SK-N-SH (cell line): ENCODE results near the gene PFKP. TPM values are rescaled to one million over a fixed set of nuclear protein-coding genes. Genes with fewer than 3 reads are reported as not detected.

Experiments used
- CTCF ChIA-PET: fragments of 300-600, 350-600 bp; formaldehyde crosslinking; extraction: SDS; loops from one replicate; lab custom pipeline; 2021; lab: Yijun Ruan, JAX
- POLR2A ChIA-PET: fragments of 350-600 bp; sonication (Branson Sonifier 250); formaldehyde crosslinking; extraction: SDS; loops from one replicate; lab custom pipeline; 2020; ENCODE audit warnings: antibody characterized with exemption, inconsistent platforms; lab: Yijun Ruan, JAX
- DNase-seq: peaks from one replicate; pipeline ENCODE4 v3.0.0; 2012
- H2AFZ ChIP-seq: fragments of 200-600 bp; sonication (generic); 2 replicates; pipeline ENCODE4 v1.8.1; 2016; ENCODE audit warnings: antibody characterized with exemption, mild to moderate bottlenecking, low read depth
- H3F3A ChIP-seq: fragments of 200-600 bp; sonication (generic); replicated peaks from 2 replicates; pipeline ENCODE3; 2016; ENCODE audit warnings: antibody characterized with exemption, mild to moderate bottlenecking; ENCODE audit not compliant: insufficient read depth
- H3K27ac ChIP-seq, 2 experiments: fragments of 200-500 bp in 1 of 2; fragments of 200-600 bp in 1 of 2; sonication (Bioruptor generic) in 1 of 2; sonication (generic), shearing (Covaris generic) in 1 of 2; 2 replicates each; pipeline versions ENCODE4 v1.5.1 to v1.6.1; 2014 to 2016; ENCODE audit warnings: low read depth in 2 of 2, inconsistent platforms in 1 of 2, low read length in 1 of 2, mild to moderate bottlenecking in 1 of 2, mixed read lengths in 1 of 2
- H3K27me3 ChIP-seq: fragments of 200-600 bp; sonication (generic), shearing (Covaris generic); 2 replicates; pipeline ENCODE4 v1.6.1; 2016; ENCODE audit warnings: mixed run types; ENCODE audit not compliant: insufficient read depth
- H3K36me3 ChIP-seq, 2 experiments: fragments of 200-500 bp in 1 of 2; fragments of 200-600 bp in 1 of 2; sonication (Bioruptor generic) in 1 of 2; sonication (generic) in 1 of 2; replicated peaks in 1 of 2; 2 replicates each; pipeline versions ENCODE3 to v1.5.1; 2014 to 2016; ENCODE audit warnings: low read length in 1 of 2, mild to moderate bottlenecking in 1 of 2; ENCODE audit not compliant: insufficient read depth in 2 of 2, control insufficient read depth in 1 of 2
- H3K4me1 ChIP-seq, 2 experiments: fragments of 200-500 bp in 1 of 2; fragments of 200-600 bp in 1 of 2; sonication (Bioruptor generic) in 1 of 2; sonication (generic), shearing (Covaris generic) in 1 of 2; 2 replicates each; pipeline versions ENCODE4 v1.5.1 to v1.6.1; 2014 to 2016; ENCODE audit warnings: low read depth in 1 of 2, low read length in 1 of 2, mixed run types in 1 of 2; ENCODE audit not compliant: insufficient read depth in 2 of 2, control insufficient read depth in 1 of 2
- H3K4me2 ChIP-seq: fragments of 200-600 bp; sonication (generic), shearing (Covaris generic); 2 replicates; pipeline ENCODE4 v1.6.1; 2017; ENCODE audit warnings: mixed run types
- H3K4me3 ChIP-seq, 2 experiments: fragments of 200-500 bp in 1 of 2; fragments of 200-600 bp in 1 of 2; sonication (Bioruptor generic) in 1 of 2; sonication (generic), shearing (Covaris generic) in 1 of 2; 2 replicates each; pipeline versions ENCODE4 v1.5.1 to v1.8.1; 2014 to 2016; ENCODE audit warnings: low read depth in 2 of 2, inconsistent platforms in 1 of 2, low read length in 1 of 2, mild to moderate bottlenecking in 1 of 2, mixed read lengths in 1 of 2, moderate library complexity in 1 of 2
- H3K79me2 ChIP-seq: fragments of 200-600 bp; sonication (generic); 2 replicates; pipeline ENCODE4 v1.8.1; 2017; ENCODE audit warnings: mild to moderate bottlenecking; ENCODE audit not compliant: insufficient read depth
- H3K9ac ChIP-seq: fragments of 200-600 bp; sonication (generic); 2 replicates; pipeline ENCODE4 v1.6.1; 2017; ENCODE audit warnings: mixed run types
- H3K9me2 ChIP-seq: fragments of 200-600 bp; sonication (generic); 2 replicates; pipeline ENCODE4 v1.6.1; 2017; ENCODE audit warnings: mixed run types
- H3K9me3 ChIP-seq: fragments of 200-600 bp; sonication (generic); 2 replicates; pipeline ENCODE4 v1.6.1; 2017; ENCODE audit warnings: mixed run types, mild to moderate bottlenecking, moderate library complexity
- H4K20me1 ChIP-seq: fragments of 200-600 bp; sonication (generic); 2 replicates; pipeline ENCODE4 v1.6.1; 2017; ENCODE audit warnings: mild to moderate bottlenecking, mixed run types; ENCODE audit not compliant: insufficient read depth
- CHD2 ChIP-seq: fragments of 150-350 bp; IDR thresholded peaks from 2 replicates; pipeline ENCODE4 v1.6.1; 2018; ENCODE audit warnings: low read length; ENCODE audit not compliant: partially characterized antibody
- EZH2phosphoT487 ChIP-seq: fragments of 200-600 bp; sonication (generic); IDR thresholded peaks from 2 replicates; pipeline ENCODE4 v1.6.1; 2017; ENCODE audit warnings: low read depth, mixed run types, mild to moderate bottlenecking, antibody characterized with exemption, moderate library complexity, borderline replicate concordance
- GATA2 ChIP-seq: sonication (generic); formaldehyde crosslinking; IDR thresholded peaks from 2 replicates; pipeline ENCODE4 v1.5.0; 2020; ENCODE audit warnings: mild to moderate bottlenecking, missing genetic modification reagents
- JUND ChIP-seq: IDR thresholded peaks from 2 replicates; pipeline ENCODE4 v1.4.0; 2012
- MXI1 ChIP-seq: IDR thresholded peaks from 2 replicates; pipeline ENCODE4 v1.6.1; 2012; ENCODE audit warnings: mild to moderate bottlenecking, low read depth, low read length, improper control_type of control experiment
- POLR2AphosphoS5 ChIP-seq: IDR thresholded peaks from 2 replicates; pipeline ENCODE4 v1.6.1; 2012; ENCODE audit warnings: low read depth, low read length
- RAD21 ChIP-seq: IDR thresholded peaks from 2 replicates; pipeline ENCODE4 v1.6.1; 2012; ENCODE audit warnings: mild to moderate bottlenecking, low read length
- RCOR1 ChIP-seq: fragments of 150-350 bp; IDR thresholded peaks from 2 replicates; pipeline ENCODE4 v1.6.1; 2017; ENCODE audit warnings: antibody characterized with exemption, low read length
- RFX5 ChIP-seq: IDR thresholded peaks from 2 replicates; pipeline ENCODE4 v1.6.1; 2012; ENCODE audit warnings: mild to moderate bottlenecking, improper control_type of control experiment, low read length
- SMC3 ChIP-seq: IDR thresholded peaks from 2 replicates; pipeline ENCODE4 v1.6.1; 2012; ENCODE audit warnings: low read depth, low read length, improper control_type of control experiment
- TAF1 ChIP-seq: IDR thresholded peaks from 2 replicates; pipeline ENCODE4 v1.6.1; 2012; ENCODE audit warnings: low read depth, mild to moderate bottlenecking, low read length, moderate library complexity, borderline replicate concordance
- YY1 ChIP-seq: IDR thresholded peaks from 2 replicates; pipeline ENCODE4 v1.4.0; 2012; ENCODE audit warnings: low read depth, mild to moderate bottlenecking
- WGBS: methylation state at CpG from one replicate; pipeline ENCODE4 v1.1.6; 2017; ENCODE audit warnings: low lambda C conversion rate; 5-methylcytosine and 5-hydroxymethylcytosine counted together
- polyA plus RNA-seq, 3 experiments: library from polyadenylated mRNA; depleted of rRNA; stranded (reverse); fragments of >200 nt; gene quantifications; 2 replicates each; pipeline ENCODE4 v1.2.3, GENCODE V29; 2012
- TF ChIP-seq, protein P1 (sequence below): fragments of 150-350 bp; IDR thresholded peaks from 2 replicates; pipeline ENCODE4 v1.6.1; 2016; ENCODE audit warnings: mild to moderate bottlenecking, low read depth, low read length
- TF ChIP-seq, protein P2 (sequence below): fragments of 200-600 bp; sonication (generic); IDR thresholded peaks from 2 replicates; pipeline ENCODE4 v1.6.1; 2017; ENCODE audit warnings: antibody characterized with exemption, mild to moderate bottlenecking, moderate library complexity
- TF ChIP-seq, protein P3 (sequence below): fragments of 150-350 bp; IDR thresholded peaks from 2 replicates; pipeline ENCODE4 v1.6.1; 2017; ENCODE audit warnings: antibody characterized with exemption, low read length, low read depth, borderline replicate concordance
- TF ChIP-seq, protein P4 (sequence below): IDR thresholded peaks from 2 replicates; pipeline ENCODE4 v1.4.0; 2012; ENCODE audit warnings: low read depth
- TF ChIP-seq, protein P5 (sequence below): IDR thresholded peaks from 2 replicates; pipeline ENCODE4; 2012

Gene PFKP
- polyA plus RNA-seq, 1 of the 3 experiments (the other 2 are of a cell fraction): 175 TPM

DNA sequence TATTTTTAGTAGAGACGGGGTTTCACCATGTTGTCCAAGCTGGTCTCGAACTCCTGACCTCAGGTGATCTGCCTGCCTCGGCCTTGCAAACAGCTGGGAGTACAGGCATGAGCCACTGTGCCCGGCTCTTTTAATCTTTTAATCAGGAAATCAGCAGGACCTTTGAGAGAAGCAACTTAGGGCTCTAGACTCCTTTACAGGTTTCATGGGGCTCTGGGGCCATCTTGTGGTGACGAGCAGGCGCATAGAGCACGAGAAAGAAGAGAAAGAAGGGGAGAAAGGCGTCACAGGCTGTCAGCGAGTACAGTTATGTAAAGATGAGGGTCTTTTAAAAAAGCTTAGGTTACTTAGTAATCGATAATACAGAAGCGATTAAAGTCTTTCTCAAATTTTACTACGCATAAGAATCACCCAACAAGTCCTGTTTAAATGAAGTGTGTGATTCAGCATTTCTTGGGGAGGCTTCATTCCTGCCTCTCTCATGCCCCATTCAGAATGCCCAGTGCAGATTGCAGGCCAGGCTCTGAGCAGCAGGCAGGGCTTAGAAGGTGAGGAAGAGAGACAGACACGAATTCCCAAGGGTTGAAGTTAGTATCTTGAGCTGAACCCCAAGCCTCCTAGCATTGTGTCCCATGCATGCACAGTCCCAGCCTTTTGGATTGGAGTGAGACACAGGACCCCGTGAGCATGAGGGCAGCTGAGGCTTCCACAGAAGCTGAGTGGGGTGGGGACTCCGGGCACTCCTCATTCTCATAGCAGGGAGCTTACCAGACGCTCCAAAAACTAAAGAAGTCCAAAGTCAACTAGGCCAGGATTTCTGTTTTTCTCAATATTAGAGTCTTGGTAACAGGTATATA, 23.6 kb upstream of the PFKP start:
- no peaks in the 10 kb centered on the region for H3K9me2 ChIP-seq
- peaks cover 41% of the 10 kb centered on the region for H3F3A ChIP-seq
- peak; percentile 23; the same call in 1 of the 2 replicates for TF ChIP-seq RCOR1
- TF ChIP-seq, protein P1, sequence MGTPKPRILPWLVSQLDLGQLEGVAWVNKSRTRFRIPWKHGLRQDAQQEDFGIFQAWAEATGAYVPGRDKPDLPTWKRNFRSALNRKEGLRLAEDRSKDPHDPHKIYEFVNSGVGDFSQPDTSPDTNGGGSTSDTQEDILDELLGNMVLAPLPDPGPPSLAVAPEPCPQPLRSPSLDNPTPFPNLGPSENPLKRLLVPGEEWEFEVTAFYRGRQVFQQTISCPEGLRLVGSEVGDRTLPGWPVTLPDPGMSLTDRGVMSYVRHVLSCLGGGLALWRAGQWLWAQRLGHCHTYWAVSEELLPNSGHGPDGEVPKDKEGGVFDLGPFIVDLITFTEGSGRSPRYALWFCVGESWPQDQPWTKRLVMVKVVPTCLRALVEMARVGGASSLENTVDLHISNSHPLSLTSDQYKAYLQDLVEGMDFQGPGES: no peak
- TF ChIP-seq POLR2AphosphoS5: no peak
- peak; percentile 88 for TF ChIP-seq GATA2 (CRISPR knock-in tag)
- TF ChIP-seq TAF1: no peak
- peak; percentile 90 for TF ChIP-seq SMC3
- TF ChIP-seq EZH2phosphoT487: no peak
- TF ChIP-seq, protein P2, sequence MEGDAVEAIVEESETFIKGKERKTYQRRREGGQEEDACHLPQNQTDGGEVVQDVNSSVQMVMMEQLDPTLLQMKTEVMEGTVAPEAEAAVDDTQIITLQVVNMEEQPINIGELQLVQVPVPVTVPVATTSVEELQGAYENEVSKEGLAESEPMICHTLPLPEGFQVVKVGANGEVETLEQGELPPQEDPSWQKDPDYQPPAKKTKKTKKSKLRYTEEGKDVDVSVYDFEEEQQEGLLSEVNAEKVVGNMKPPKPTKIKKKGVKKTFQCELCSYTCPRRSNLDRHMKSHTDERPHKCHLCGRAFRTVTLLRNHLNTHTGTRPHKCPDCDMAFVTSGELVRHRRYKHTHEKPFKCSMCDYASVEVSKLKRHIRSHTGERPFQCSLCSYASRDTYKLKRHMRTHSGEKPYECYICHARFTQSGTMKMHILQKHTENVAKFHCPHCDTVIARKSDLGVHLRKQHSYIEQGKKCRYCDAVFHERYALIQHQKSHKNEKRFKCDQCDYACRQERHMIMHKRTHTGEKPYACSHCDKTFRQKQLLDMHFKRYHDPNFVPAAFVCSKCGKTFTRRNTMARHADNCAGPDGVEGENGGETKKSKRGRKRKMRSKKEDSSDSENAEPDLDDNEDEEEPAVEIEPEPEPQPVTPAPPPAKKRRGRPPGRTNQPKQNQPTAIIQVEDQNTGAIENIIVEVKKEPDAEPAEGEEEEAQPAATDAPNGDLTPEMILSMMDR: peak; percentile 97
- TF ChIP-seq, protein P3, sequence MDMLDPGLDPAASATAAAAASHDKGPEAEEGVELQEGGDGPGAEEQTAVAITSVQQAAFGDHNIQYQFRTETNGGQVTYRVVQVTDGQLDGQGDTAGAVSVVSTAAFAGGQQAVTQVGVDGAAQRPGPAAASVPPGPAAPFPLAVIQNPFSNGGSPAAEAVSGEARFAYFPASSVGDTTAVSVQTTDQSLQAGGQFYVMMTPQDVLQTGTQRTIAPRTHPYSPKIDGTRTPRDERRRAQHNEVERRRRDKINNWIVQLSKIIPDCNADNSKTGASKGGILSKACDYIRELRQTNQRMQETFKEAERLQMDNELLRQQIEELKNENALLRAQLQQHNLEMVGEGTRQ: no peak
- TF ChIP-seq JUND: no peak
- TF ChIP-seq, protein P4, sequence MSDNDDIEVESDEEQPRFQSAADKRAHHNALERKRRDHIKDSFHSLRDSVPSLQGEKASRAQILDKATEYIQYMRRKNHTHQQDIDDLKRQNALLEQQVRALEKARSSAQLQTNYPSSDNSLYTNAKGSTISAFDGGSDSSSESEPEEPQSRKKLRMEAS: no peak
- no peak for TF ChIP-seq RFX5
- TF ChIP-seq, protein P5, sequence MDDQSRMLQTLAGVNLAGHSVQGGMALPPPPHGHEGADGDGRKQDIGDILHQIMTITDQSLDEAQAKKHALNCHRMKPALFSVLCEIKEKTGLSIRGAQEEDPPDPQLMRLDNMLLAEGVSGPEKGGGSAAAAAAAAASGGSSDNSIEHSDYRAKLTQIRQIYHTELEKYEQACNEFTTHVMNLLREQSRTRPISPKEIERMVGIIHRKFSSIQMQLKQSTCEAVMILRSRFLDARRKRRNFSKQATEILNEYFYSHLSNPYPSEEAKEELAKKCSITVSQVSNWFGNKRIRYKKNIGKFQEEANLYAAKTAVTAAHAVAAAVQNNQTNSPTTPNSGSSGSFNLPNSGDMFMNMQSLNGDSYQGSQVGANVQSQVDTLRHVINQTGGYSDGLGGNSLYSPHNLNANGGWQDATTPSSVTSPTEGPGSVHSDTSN: no peak
- no peak for TF ChIP-seq MXI1
- no peak for TF ChIP-seq YY1
- TF ChIP-seq RAD21: peak; percentile 95
- TF ChIP-seq CHD2: no peak
- no peaks in the 10 kb centered on the region for H4K20me1 ChIP-seq
- no peak overlapping the region for H3K9ac ChIP-seq
- no peak overlapping the region for H3K4me2 ChIP-seq
- H2AFZ ChIP-seq: peak overlapping the region; percentile 58; the same call in 1 of the 2 replicates
- H3K27ac ChIP-seq: peak overlapping the region in 1 of 2 experiments; percentile 51; a peak in 2 of 4 replicates
- POLR2A ChIA-PET: interaction anchor here (1.0 kb wide), 1 partner anchor 116 kb away, joined by 3 read pairs; no protein-coding TSS in a partner anchor
- WGBS: 18% methylated on average over 14 of the region's 16 CpGs
- CTCF ChIA-PET: interaction anchor here (0.6 to 4.6 kb wide), 47 partner anchors 10 to 1934 kb away, joined by 3 to 83 read pairs (median 4); no protein-coding TSS in a partner anchor
- no peaks in the 10 kb centered on the region for H3K36me3 ChIP-seq
- H3K4me1 ChIP-seq: peaks cover 11 to 35% of the 10 kb centered on the region in 2 experiments; a peak in 3 of 4 replicates
- peak; percentile 83 for DNase-seq
- peak overlapping the region in 1 of 2 experiments; percentile 49; a peak in 1 of 4 replicates for H3K4me3 ChIP-seq
- no peaks in the 10 kb centered on the region for H3K79me2 ChIP-seq
- H3K27me3 ChIP-seq: no peaks in the 10 kb centered on the region
- no peaks in the 10 kb centered on the region for H3K9me3 ChIP-seq
